ENCODE measurements around the gene FOXP1.

- TF ChIP-seq CTCF (IDR thresholded peaks at IDR 0.05) (no peak), POLR2AphosphoS5 (IDR thresholded peaks at IDR 0.05) (no peak), POLR2A (IDR thresholded peaks at IDR 0.05) (no peak)
Observed at GRCh38 chr3:71244826-71245488, 338.6 kb downstream of the FOXP1 start.

Measured in breast epithelium (tissue), 3 donors.